ENCODE data around the gene CACNA1B.

CACNA1B gene

GRCh38 chr9:138025908-138026307 is 148.3 kb downstream of the CACNA1B start:
- DNase-seq (ENCODE audit: low read depth in 1 of 2, low spot score in 1 of 2), result no peak
- TF ChIP-seq GABPA (IDR thresholded peaks at IDR 0.05; ENCODE audit: low read depth) (no peak), POLR2AphosphoS5 (IDR thresholded peaks at IDR 0.05; ENCODE audit: low read depth) (no peak), SPI1 (IDR thresholded peaks at IDR 0.05; ENCODE audit: borderline replicate concordance, low read depth) (no peak), CTCF (IDR thresholded peaks at IDR 0.05; ENCODE audit: insufficient read depth, low read length) (no peak)
- TF ChIP-seq, protein P1, sequence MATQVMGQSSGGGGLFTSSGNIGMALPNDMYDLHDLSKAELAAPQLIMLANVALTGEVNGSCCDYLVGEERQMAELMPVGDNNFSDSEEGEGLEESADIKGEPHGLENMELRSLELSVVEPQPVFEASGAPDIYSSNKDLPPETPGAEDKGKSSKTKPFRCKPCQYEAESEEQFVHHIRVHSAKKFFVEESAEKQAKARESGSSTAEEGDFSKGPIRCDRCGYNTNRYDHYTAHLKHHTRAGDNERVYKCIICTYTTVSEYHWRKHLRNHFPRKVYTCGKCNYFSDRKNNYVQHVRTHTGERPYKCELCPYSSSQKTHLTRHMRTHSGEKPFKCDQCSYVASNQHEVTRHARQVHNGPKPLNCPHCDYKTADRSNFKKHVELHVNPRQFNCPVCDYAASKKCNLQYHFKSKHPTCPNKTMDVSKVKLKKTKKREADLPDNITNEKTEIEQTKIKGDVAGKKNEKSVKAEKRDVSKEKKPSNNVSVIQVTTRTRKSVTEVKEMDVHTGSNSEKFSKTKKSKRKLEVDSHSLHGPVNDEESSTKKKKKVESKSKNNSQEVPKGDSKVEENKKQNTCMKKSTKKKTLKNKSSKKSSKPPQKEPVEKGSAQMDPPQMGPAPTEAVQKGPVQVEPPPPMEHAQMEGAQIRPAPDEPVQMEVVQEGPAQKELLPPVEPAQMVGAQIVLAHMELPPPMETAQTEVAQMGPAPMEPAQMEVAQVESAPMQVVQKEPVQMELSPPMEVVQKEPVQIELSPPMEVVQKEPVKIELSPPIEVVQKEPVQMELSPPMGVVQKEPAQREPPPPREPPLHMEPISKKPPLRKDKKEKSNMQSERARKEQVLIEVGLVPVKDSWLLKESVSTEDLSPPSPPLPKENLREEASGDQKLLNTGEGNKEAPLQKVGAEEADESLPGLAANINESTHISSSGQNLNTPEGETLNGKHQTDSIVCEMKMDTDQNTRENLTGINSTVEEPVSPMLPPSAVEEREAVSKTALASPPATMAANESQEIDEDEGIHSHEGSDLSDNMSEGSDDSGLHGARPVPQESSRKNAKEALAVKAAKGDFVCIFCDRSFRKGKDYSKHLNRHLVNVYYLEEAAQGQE (IDR thresholded peaks at IDR 0.05; ENCODE audit: insufficient replicate concordance, low read depth), result no peak
- H3K27me3 ChIP-seq (ENCODE audit: insufficient read depth, poor library complexity, severe bottlenecking), result peaks cover 2% of the 10 kb centered on the region
- H3K4me3 ChIP-seq (replicated peaks; ENCODE audit: insufficient read depth, low read length), result no peak overlapping the region
- H3K27ac ChIP-seq (replicated peaks), result no peak overlapping the region

- DNase-seq (ENCODE audit: low read depth in 1 of 2, low spot score in 1 of 2), result no peak
- no peak overlapping the region for H3K4me3 ChIP-seq (replicated peaks; ENCODE audit: insufficient read depth, low read length)
- peaks cover 3% of the 10 kb centered on the region for H3K27me3 ChIP-seq (ENCODE audit: insufficient read depth, poor library complexity, severe bottlenecking)
- no peak overlapping the region for H3K27ac ChIP-seq (replicated peaks)
- TF ChIP-seq GABPA (IDR thresholded peaks at IDR 0.05; ENCODE audit: low read depth), result no peak
- no peak for TF ChIP-seq CTCF (IDR thresholded peaks at IDR 0.05; ENCODE audit: insufficient read depth, low read length)
- TF ChIP-seq, protein P1 (IDR thresholded peaks at IDR 0.05; ENCODE audit: insufficient replicate concordance, low read depth), result no peak
- TF ChIP-seq POLR2AphosphoS5 (IDR thresholded peaks at IDR 0.05; ENCODE audit: low read depth), result no peak
- TF ChIP-seq SPI1 (IDR thresholded peaks at IDR 0.05; ENCODE audit: borderline replicate concordance, low read depth), result no peak
Measured at GRCh38 chr9:138028596-138028995, 151.0 kb downstream of the CACNA1B start.

DNA sequence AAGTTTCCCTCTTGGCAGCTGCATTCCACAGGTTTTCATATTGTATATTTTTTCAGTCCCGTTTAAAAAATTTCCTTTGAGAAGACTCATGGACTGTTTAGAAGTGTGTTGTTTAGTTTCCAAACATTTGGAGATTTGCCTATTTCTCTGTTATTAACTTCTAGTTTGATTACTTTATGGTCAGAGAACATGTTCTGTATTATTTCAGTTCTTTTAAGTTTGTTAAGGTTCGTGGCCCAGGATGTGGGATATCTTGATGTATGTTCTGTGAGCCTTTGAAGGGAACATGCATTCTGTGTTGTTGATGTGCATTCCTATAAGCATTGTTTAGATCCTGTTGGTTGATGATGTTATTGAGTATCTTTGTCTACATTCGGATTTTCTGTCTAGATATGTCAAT is 153.6 kb downstream of the CACNA1B start:
- TF ChIP-seq, protein P1 (IDR thresholded peaks at IDR 0.05; ENCODE audit: insufficient replicate concordance, low read depth), result no peak
- TF ChIP-seq CTCF (IDR thresholded peaks at IDR 0.05; ENCODE audit: insufficient read depth, low read length) (no peak), SPI1 (IDR thresholded peaks at IDR 0.05; ENCODE audit: borderline replicate concordance, low read depth) (no peak), POLR2AphosphoS5 (IDR thresholded peaks at IDR 0.05; ENCODE audit: low read depth) (no peak), GABPA (IDR thresholded peaks at IDR 0.05; ENCODE audit: low read depth) (no peak)
- Histone ChIP-seq H3K4me3 (replicated peaks; ENCODE audit: insufficient read depth, low read length) (no peak overlapping the region), H3K27me3 (ENCODE audit: insufficient read depth, poor library complexity, severe bottlenecking) (peaks cover 3% of the 10 kb centered on the region), H3K27ac (replicated peaks) (no peak overlapping the region)
- no peak for DNase-seq (ENCODE audit: low read depth in 1 of 2, low spot score in 1 of 2)
